Measurements from ENCODE around the gene NINJ1. TPM values are rescaled to one million over a fixed set of nuclear protein-coding genes. Genes with fewer than 3 reads are reported as not detected.
A peak's percentile ranks its signal among the peaks of the same experiment; 100 is the strongest.

Gene NINJ1
- polyA plus RNA-seq, 1 donor, result 78.7 TPM

- Histone ChIP-seq H3K4me3 (ENCODE audit: low read length) (no peak overlapping the region), H3K27me3 (ENCODE audit: control insufficient read depth, insufficient read depth, low read length) (no peaks in the 10 kb centered on the region), H3K4me1 (ENCODE audit: control insufficient read depth, insufficient read depth, low read length) (peaks cover 22% of the 10 kb centered on the region), H3K36me3 (ENCODE audit: control insufficient read depth, insufficient read depth, low read length) (no peaks in the 10 kb centered on the region), H3K9me3 (ENCODE audit: control insufficient read depth, low read depth, low read length) (peaks cover 2% of the 10 kb centered on the region), H3K27ac (ENCODE audit: low read length) (no peak overlapping the region)
- WGBS (ENCODE audit: insufficient coverage, low lambda C conversion rate), result no CpG with 5 or more reads among the region's 16 CpGs
- DNase-seq, result no peak
Observed at GRCh38 chr9:93099551-93100275, 34.3 kb downstream of the NINJ1 start.

- DNase-seq, result peak; percentile 37 to 47
- H3K4me1 ChIP-seq (ENCODE audit: control insufficient read depth, insufficient read depth, low read length), result peaks cover 30% of the 10 kb centered on the region
- no peaks in the 10 kb centered on the region for H3K36me3 ChIP-seq (ENCODE audit: control insufficient read depth, insufficient read depth, low read length)
- H3K4me3 ChIP-seq (ENCODE audit: low read length), result peak overlapping the region; percentile 65
- H3K9me3 ChIP-seq (ENCODE audit: control insufficient read depth, low read depth, low read length), result no peaks in the 10 kb centered on the region
- no peak overlapping the region for H3K27ac ChIP-seq (ENCODE audit: low read length)
- no CpG with 5 or more reads among the region's 15 CpGs for WGBS (ENCODE audit: insufficient coverage, low lambda C conversion rate)
- no peaks in the 10 kb centered on the region for H3K27me3 ChIP-seq (ENCODE audit: control insufficient read depth, insufficient read depth, low read length)
Observed at GRCh38 chr9:93098236-93098946, 35.7 kb downstream of the NINJ1 start.

- peak; percentile 57 to 74 for DNase-seq
- WGBS (ENCODE audit: insufficient coverage, low lambda C conversion rate), result no CpG with 5 or more reads among the region's 11 CpGs
- no peaks in the 10 kb centered on the region for H3K27me3 ChIP-seq (ENCODE audit: control insufficient read depth, insufficient read depth, low read length)
- H3K4me1 ChIP-seq (ENCODE audit: control insufficient read depth, insufficient read depth, low read length), result peaks cover 37% of the 10 kb centered on the region
- peak overlapping the region; percentile 65 for H3K4me3 ChIP-seq (ENCODE audit: low read length)
- H3K36me3 ChIP-seq (ENCODE audit: control insufficient read depth, insufficient read depth, low read length), result no peaks in the 10 kb centered on the region
- H3K9me3 ChIP-seq (ENCODE audit: control insufficient read depth, low read depth, low read length), result no peaks in the 10 kb centered on the region
- peak overlapping the region; percentile 56 for H3K27ac ChIP-seq (ENCODE audit: low read length)
Observed at GRCh38 chr9:93097511-93098201, 36.4 kb downstream of the NINJ1 start.

- H3K4me1 ChIP-seq (ENCODE audit: control insufficient read depth, insufficient read depth, low read length), result peaks cover 40% of the 10 kb centered on the region
- no peaks in the 10 kb centered on the region for H3K36me3 ChIP-seq (ENCODE audit: control insufficient read depth, insufficient read depth, low read length)
- no peaks in the 10 kb centered on the region for H3K9me3 ChIP-seq (ENCODE audit: control insufficient read depth, low read depth, low read length)
- H3K27me3 ChIP-seq (ENCODE audit: control insufficient read depth, insufficient read depth, low read length), result no peaks in the 10 kb centered on the region
- H3K27ac ChIP-seq (ENCODE audit: low read length), result peak overlapping the region; percentile 56
- peak overlapping the region; percentile 65 for H3K4me3 ChIP-seq (ENCODE audit: low read length)
- WGBS (ENCODE audit: insufficient coverage, low lambda C conversion rate), result no CpG with 5 or more reads among the region's 16 CpGs
- DNase-seq, result peak in 1 of 2 donors; percentile 31
Observed at GRCh38 chr9:93096811-93097382, 37.2 kb downstream of the NINJ1 start.

- no peaks in the 10 kb centered on the region for H3K36me3 ChIP-seq (ENCODE audit: control insufficient read depth, insufficient read depth, low read length)
- H3K27ac ChIP-seq (ENCODE audit: low read length), result peak within 1 kb of the TSS; percentile 96
- no CpG with 5 or more reads among the region's 65 CpGs for WGBS (ENCODE audit: insufficient coverage, low lambda C conversion rate)
- peaks cover 40% of the 10 kb centered on the region for H3K4me1 ChIP-seq (ENCODE audit: control insufficient read depth, insufficient read depth, low read length)
- peak; percentile 48 to 73 for DNase-seq
- peak within 1 kb of the TSS; percentile 65 for H3K4me3 ChIP-seq (ENCODE audit: low read length)
- H3K27me3 ChIP-seq (ENCODE audit: control insufficient read depth, insufficient read depth, low read length), result no peaks in the 10 kb centered on the region
- no peaks in the 10 kb centered on the region for H3K9me3 ChIP-seq (ENCODE audit: control insufficient read depth, low read depth, low read length)
Observed at GRCh38 chr9:93096131-93096802, 37.8 kb downstream of the NINJ1 start, which contains the start of gene CARD19. TSS of gene CARD19 (plus strand) at chr9:93096217. CDS start at chr9:93096346, 129 bp downstream.

- Histone ChIP-seq H3K27me3 (ENCODE audit: control insufficient read depth, insufficient read depth, low read length) (no peaks in the 10 kb centered on the region), H3K27ac (ENCODE audit: low read length) (peak overlapping the region; percentile 96), H3K4me3 (ENCODE audit: low read length) (peak overlapping the region; percentile 47), H3K4me1 (ENCODE audit: control insufficient read depth, insufficient read depth, low read length) (peaks cover 40% of the 10 kb centered on the region), H3K9me3 (ENCODE audit: control insufficient read depth, low read depth, low read length) (no peaks in the 10 kb centered on the region), H3K36me3 (ENCODE audit: control insufficient read depth, insufficient read depth, low read length) (no peaks in the 10 kb centered on the region)
- no CpG with 5 or more reads among the region's 95 CpGs for WGBS (ENCODE audit: insufficient coverage, low lambda C conversion rate)
- peak; percentile 99 to 100 for DNase-seq
Observed at GRCh38 chr9:93095205-93096130, 38.6 kb downstream of the NINJ1 start.

GRCh38 chr9:93094658-93095204 lies 39.3 kb downstream of the NINJ1 start:
- WGBS (ENCODE audit: insufficient coverage, low lambda C conversion rate), result no CpG with 5 or more reads among the region's 11 CpGs
- Histone ChIP-seq H3K27me3 (ENCODE audit: control insufficient read depth, insufficient read depth, low read length) (no peaks in the 10 kb centered on the region), H3K9me3 (ENCODE audit: control insufficient read depth, low read depth, low read length) (no peaks in the 10 kb centered on the region), H3K4me3 (ENCODE audit: low read length) (peak overlapping the region; percentile 47), H3K4me1 (ENCODE audit: control insufficient read depth, insufficient read depth, low read length) (peaks cover 40% of the 10 kb centered on the region), H3K36me3 (ENCODE audit: control insufficient read depth, insufficient read depth, low read length) (no peaks in the 10 kb centered on the region), H3K27ac (ENCODE audit: low read length) (peak overlapping the region; percentile 96)
- DNase-seq, result peak; percentile 19 to 45

- Histone ChIP-seq H3K4me3 (ENCODE audit: low read length) (no peak overlapping the region), H3K9me3 (ENCODE audit: control insufficient read depth, low read depth, low read length) (no peaks in the 10 kb centered on the region), H3K36me3 (ENCODE audit: control insufficient read depth, insufficient read depth, low read length) (no peaks in the 10 kb centered on the region), H3K27ac (ENCODE audit: low read length) (peak overlapping the region; percentile 96), H3K27me3 (ENCODE audit: control insufficient read depth, insufficient read depth, low read length) (no peaks in the 10 kb centered on the region), H3K4me1 (ENCODE audit: control insufficient read depth, insufficient read depth, low read length) (peaks cover 40% of the 10 kb centered on the region)
- WGBS (ENCODE audit: insufficient coverage, low lambda C conversion rate), result no CpG with 5 or more reads among the region's 7 CpGs
- no peak for DNase-seq
Observed at GRCh38 chr9:93093877-93094657, 40.0 kb downstream of the NINJ1 start.

Measured in large intestine (tissue), 3 donors.